ENCODE measurements around the gene LATS1.
"Not testable (repeated sequence)": the region's sequence is repeated elsewhere in the genome, so short reads cannot be mapped to it uniquely, and the experiment has no call there.

LATS1 gene

GRCh38 chr6:149746147-149746946 is 28.4 kb upstream of the LATS1 start, which contains the start of gene NUP43:
Gene NUP43, minus strand, starts transcription at chr6:149746529. Its CDS starts 34 bp downstream, at chr6:149746495.
- peak; percentile 89 for DNase-seq (ENCODE audit: low spot score)
- TF ChIP-seq CTCF (IDR thresholded peaks at IDR 0.05; ENCODE audit: borderline replicate concordance, control extremely low read depth, extremely low read depth, insufficient read depth, missing control alignments) = no peak
- in situ Hi-C loops (cut with MboI; ENCODE audit: low sequenced_read_pairs, unreplicated experiment) = no loop called here

- in situ Hi-C loops (cut with MboI; ENCODE audit: low sequenced_read_pairs, unreplicated experiment); DNase-seq (ENCODE audit: low spot score): not testable (repeated sequence)
These were observed 27.4 kb upstream of the LATS1 start for GRCh38 chr6:149745252-149745651.

GRCh38 chr6:149734915-149735314 is 17.0 kb upstream of the LATS1 start:
- in situ Hi-C loops (cut with MboI; ENCODE audit: low sequenced_read_pairs, unreplicated experiment) = no loop called here
- TF ChIP-seq CTCF (IDR thresholded peaks at IDR 0.05; ENCODE audit: borderline replicate concordance, control extremely low read depth, extremely low read depth, insufficient read depth, missing control alignments) = no peak
- no peak for DNase-seq (ENCODE audit: low spot score)

- in situ Hi-C loops (cut with MboI; ENCODE audit: low sequenced_read_pairs, unreplicated experiment) = no loop called here
- no peak for TF ChIP-seq CTCF (IDR thresholded peaks at IDR 0.05; ENCODE audit: borderline replicate concordance, control extremely low read depth, extremely low read depth, insufficient read depth, missing control alignments)
- DNase-seq (ENCODE audit: low spot score) = no peak
These were observed 15.3 kb upstream of the LATS1 start for GRCh38 chr6:149733089-149733720.

- in situ Hi-C loops (cut with MboI; ENCODE audit: low sequenced_read_pairs, unreplicated experiment) = no loop called here
- no peak for TF ChIP-seq CTCF (IDR thresholded peaks at IDR 0.05; ENCODE audit: borderline replicate concordance, control extremely low read depth, extremely low read depth, insufficient read depth, missing control alignments)
These were observed 11.9 kb upstream of the LATS1 start for GRCh38 chr6:149729824-149730223.

GRCh38 chr6:149728499-149729234 is 10.8 kb upstream of the LATS1 start:
- in situ Hi-C loops (cut with MboI; ENCODE audit: low sequenced_read_pairs, unreplicated experiment) = no loop called here
- DNase-seq (ENCODE audit: low spot score) = no peak
- no peak for TF ChIP-seq CTCF (IDR thresholded peaks at IDR 0.05; ENCODE audit: borderline replicate concordance, control extremely low read depth, extremely low read depth, insufficient read depth, missing control alignments)

More at GRCh38 chr6:149729824-149730223, 11.9 kb upstream of the LATS1 start:
- DNase-seq (ENCODE audit: low spot score) = no peak

Data from GM13976 (cell line).